ENCODE measurements around the gene CARD14.

Gene CARD14

GRCh38 chr17:80182118-80182844 lies 12.5 kb downstream of the CARD14 start:
- TF ChIP-seq, protein P1, sequence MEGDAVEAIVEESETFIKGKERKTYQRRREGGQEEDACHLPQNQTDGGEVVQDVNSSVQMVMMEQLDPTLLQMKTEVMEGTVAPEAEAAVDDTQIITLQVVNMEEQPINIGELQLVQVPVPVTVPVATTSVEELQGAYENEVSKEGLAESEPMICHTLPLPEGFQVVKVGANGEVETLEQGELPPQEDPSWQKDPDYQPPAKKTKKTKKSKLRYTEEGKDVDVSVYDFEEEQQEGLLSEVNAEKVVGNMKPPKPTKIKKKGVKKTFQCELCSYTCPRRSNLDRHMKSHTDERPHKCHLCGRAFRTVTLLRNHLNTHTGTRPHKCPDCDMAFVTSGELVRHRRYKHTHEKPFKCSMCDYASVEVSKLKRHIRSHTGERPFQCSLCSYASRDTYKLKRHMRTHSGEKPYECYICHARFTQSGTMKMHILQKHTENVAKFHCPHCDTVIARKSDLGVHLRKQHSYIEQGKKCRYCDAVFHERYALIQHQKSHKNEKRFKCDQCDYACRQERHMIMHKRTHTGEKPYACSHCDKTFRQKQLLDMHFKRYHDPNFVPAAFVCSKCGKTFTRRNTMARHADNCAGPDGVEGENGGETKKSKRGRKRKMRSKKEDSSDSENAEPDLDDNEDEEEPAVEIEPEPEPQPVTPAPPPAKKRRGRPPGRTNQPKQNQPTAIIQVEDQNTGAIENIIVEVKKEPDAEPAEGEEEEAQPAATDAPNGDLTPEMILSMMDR (IDR thresholded peaks at IDR 0.05), result no peak

GRCh38 chr17:80182845-80183223 lies 13.0 kb downstream of the CARD14 start:
- TF ChIP-seq, protein P1 (IDR thresholded peaks at IDR 0.05), result no peak

- TF ChIP-seq, protein P1 (IDR thresholded peaks at IDR 0.05), result no peak
Observed at GRCh38 chr17:80183581-80184422, 14.0 kb downstream of the CARD14 start.

DNA sequence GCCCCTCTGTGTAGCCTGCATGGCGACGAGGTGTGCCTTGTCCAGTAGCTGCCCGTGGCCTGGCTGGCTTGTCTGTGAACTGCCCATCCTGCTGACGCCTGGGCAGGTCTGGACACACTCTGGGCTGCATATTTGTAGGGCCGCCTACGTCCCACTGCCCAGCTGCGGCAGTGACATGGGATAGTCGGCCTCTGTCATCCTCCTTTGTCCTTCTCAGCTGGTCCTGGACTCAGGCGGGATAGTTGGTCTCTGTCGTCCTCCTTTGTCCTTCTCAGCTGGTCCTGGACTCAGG lies 14.5 kb downstream of the CARD14 start:
- TF ChIP-seq, protein P1 (IDR thresholded peaks at IDR 0.05), result no peak

DNA sequence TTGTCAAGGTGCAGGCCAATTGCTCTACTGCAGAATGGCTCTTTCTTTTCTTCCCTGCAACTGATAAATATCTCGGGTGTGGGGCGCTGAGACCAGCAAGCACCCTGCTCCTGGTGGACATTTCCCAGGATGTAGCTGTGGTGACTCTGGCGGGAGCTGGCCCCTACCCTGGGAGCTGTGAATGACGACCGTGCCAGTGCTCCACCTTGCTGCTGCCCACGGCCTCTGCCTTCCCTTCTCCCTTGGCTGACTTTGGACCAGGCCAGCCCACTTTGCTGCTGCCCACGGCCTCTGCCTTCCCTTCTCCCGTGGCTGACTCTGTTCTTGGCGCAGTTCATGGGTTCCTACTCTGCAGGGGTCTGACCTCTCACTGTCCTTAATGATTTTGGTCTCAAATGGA lies 16.1 kb downstream of the CARD14 start:
- TF ChIP-seq, protein P1 (IDR thresholded peaks at IDR 0.05), result no peak

DNA sequence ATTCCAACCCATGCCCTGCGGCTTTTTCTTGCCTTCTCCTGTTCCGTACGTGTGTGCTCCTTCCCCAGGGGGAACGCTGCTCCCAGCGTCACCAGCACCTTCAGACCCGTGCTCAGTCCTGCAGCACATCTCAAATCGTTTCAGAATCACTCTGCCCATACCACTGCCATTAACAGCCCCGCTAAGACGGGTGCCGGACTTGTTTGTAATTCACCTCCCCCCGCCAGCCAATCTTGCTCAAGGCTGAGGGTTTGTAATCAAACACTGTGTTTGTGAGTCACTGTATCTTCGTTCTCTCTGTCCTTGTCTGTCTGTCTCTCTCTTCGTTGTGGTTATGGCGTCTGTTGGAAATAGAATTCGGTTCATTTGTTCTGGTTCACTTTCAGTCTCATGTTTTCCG lies 17.3 kb downstream of the CARD14 start:
- TF ChIP-seq, protein P1 (IDR thresholded peaks at IDR 0.05), result no peak

- TF ChIP-seq, protein P1 (IDR thresholded peaks at IDR 0.05), result no peak
Observed at GRCh38 chr17:80187515-80187941, 17.7 kb downstream of the CARD14 start.

Data from LNCAP (cell line).